Activated CD4-positive, CD25-positive, alpha-beta regulatory T cell (primary cell): ENCODE results near the gene ACVR1B.

Experiments
- DNase-seq, 4 experiments: peaks; one replicate each; lab custom pipeline; 2025; lab: John Stamatoyannopoulos, UW

The ACVR1B gene

DNA sequence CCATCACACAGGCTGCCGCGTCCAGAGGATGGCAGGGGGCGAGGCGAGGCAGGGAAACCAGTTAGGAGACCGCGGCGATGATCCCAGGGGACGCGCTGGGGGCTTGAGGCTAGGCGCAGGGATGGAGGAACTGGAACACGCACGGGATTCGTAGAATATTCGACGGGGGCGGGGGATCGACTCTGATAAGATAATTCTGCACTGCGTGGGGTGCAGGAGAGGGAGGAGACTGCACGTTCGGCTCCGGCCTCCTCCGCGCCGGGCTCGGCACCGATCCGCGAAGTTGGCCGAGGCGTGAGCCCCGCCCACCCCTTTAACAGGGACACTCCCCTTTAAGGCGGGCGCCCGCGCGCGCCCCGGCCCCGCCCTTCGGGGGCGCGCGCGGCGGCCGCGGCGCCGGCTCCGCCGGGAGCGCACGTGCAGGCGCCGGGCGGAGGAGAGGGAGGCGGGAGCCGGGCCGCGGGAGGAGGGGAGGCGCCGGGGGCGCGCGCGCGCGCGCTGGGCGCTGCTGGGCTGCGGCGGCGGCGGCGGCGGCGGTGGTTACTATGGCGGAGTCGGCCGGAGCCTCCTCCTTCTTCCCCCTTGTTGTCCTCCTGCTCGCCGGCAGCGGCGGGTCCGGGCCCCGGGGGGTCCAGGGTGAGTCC, at the start of gene ACVR1B:
Gene ACVR1B, plus strand, starts transcription at position 501 of the 644 bp plus-strand sequence. Its CDS starts 45 bp downstream, at position 546.
- DNase-seq, result peak; percentile 72 to 80 (median 78)

DNA sequence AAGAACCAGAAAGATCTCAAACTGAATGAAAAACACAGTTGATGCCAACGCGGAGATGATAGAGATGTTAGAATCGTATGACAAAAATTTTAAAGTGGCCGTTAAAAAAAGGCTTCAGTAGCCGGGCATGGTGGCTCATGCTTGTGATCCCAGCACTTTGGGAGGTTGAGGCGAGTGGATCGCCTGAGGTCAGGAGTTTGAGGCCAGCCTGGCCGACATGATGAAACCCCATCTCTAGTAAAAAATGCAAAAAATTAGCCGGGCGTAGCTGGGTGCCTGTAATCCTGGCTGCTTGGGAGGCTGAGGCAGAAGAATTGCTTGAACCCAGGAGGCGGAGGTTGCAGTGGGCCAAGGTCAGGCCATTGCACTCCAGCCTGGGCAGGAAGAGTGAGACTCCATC, 49.6 kb upstream of the ACVR1B start:
- DNase-seq, result no peak

DNA sequence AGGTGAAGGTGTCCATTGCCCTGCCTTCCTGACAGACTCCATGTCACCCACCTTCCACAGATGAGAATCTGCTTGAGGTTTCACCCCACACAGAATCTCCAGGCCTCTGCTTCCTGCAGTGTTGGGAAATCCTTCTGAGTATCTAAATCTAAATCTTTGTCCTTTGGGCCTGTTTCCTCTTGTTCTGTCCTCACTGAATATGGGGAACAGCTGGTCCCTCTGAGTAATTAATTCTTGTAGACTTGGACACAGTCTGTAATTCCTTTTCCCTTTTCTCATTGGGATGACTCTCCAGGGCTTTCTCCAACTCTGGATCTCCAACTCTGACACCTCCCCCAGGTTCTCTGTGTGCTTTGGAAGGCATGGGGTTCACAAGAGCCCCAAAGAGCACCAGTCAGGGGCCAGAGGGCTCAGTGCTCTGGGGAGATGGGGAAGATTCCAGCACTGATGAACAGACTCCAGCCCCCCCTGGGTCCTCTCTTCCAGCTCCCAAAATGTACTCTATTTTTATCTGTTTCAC, 46.5 kb upstream of the ACVR1B start:
- DNase-seq, result no peak

DNA sequence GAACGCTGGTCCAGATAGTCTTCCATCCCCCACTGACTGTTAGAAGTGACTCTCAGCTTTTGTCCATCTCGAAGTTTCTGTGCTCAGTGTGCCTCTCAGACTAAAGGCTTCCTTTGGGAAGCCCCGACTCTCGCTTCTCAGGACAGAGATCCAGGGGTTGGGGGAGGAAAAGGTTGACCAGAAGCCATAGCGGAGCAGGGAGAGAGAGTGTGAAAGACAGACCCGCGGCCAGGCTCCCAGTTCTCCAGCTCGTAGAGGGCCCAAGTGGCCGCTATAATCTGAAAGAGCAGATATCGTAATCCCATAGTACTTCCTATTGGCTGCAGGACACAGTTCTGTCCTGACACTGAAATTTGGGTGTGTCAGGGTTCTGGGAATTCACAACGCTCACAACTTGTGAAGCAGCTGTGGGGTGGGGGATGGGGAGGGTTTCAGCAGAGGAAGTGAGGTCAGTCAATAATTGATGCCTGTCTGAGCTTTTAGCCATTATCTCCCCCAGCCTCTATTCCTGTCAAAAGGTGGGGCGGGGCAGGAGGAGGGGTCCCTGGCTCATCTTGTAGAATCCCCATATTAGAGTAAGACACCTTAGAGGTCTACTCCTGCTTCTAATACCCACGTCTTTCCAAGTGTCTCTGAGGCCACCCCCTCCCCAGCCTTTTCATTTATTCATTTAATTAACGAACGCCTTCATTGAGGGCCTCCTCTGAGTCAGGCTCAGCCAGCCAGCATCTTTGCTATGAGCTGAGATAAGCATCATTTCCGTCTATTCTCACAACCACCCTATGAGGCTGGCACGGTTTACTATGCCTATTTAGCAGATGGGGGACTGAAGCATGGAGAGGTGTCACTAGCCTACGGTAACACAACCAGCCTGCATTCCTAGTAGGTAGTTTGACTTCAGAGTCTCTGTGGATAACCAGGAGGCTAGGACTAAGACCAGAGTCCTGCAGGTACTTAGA, 45.7 kb upstream of the ACVR1B start:
- DNase-seq, result no peak

DNA sequence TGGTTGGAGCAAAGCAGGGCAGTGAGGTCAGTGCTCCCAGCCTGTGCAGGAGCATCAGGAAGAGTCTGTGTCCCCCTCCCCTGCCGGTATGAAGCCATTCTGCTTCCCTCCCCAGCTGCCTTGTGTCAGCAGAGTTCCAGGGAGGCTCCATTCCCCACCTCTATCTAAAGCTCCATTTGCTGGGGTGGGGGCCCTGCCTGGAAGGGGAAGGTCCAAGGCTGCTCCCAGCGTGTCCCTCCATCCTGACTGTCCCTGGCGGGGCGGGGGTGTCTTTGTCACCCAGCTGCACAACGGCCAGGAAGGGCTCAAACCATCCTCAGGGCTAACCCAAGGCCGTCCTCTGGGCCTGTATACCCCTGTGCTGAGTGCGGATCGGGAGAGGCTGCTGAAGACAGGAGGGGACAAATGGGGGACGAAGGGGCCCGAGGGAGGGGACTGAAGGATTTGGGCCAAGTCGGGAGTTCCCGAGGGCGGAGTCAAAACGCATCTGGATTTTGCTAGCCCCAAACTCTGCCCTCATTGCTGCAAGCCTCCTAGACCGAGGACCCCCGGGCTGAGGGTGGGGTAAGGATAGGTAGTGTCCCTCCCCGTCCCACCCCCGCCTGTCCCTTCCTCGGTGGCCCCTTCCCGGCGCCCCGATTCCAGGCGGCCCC, 44.9 kb upstream of the ACVR1B start:
- no peak for DNase-seq

DNA sequence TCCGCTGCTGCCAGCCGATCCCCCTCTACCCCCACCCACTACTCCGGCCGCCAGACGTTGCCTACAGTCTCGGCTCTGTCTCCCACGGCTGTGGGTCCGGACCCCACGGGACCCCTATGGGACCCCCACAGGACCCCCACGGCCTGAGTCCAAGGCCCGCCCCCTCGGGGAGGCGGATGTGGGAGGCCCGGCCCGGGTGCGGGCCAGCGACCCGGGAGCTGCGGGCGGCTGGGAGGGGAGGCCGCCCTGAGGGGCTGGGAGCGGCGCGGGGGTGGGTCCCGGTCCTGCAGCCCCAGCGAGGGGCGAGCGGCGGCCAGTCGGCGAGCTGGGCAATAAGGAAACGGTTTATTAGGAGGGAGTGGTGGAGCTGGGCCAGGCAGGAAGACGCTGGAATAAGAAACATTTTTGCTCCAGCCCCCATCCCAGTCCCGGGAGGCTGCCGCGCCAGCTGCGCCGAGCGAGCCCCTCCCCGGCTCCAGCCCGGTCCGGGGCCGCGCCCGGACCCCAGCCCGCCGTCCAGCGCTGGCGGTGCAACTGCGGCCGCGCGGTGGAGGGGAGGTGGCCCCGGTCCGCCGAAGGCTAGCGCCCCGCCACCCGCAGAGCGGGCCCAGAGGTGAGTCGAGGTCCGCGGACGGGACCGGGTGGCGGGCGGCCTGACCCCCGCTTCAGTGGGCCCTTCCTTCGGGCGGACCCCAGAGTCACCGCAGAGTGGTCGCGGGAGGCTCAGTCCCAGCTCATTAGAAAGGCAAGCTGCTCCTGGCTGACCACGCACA, 44.2 kb upstream of the ACVR1B start, which contains the start of gene ACVRL1:
Gene ACVRL1, plus strand, starts transcription at position 422 of the 773 bp plus-strand sequence. CDS start 4,971 bp downstream, outside the sequence.
- no peak for DNase-seq

DNA sequence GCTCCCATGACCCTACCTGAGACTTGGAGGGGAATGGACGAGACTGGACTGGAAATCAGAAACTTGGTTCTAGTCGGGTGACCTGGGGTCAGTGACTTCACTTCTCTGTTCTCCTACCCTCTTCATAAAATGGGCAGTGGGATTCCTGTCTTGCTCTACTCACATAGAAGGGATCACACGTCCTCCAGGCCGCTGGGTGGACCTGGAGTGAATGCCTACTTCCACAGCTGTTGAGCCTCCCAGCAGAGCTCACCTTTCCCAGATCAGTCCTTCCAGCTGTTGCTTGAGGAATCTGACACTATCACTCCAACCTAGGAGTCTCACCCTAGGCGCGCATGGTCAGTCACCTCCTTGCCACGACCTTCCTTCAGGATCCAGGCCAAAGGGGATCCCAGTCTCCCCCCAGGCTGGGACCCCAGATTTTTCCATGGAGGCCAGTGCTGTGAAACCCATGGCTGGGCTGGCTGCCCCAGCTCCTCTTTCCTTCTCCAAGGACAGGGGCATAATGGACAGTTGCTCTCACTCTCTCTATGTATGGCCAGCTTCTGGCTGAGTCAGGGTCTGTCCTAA, 43.6 kb upstream of the ACVR1B start:
- no peak for DNase-seq

DNA sequence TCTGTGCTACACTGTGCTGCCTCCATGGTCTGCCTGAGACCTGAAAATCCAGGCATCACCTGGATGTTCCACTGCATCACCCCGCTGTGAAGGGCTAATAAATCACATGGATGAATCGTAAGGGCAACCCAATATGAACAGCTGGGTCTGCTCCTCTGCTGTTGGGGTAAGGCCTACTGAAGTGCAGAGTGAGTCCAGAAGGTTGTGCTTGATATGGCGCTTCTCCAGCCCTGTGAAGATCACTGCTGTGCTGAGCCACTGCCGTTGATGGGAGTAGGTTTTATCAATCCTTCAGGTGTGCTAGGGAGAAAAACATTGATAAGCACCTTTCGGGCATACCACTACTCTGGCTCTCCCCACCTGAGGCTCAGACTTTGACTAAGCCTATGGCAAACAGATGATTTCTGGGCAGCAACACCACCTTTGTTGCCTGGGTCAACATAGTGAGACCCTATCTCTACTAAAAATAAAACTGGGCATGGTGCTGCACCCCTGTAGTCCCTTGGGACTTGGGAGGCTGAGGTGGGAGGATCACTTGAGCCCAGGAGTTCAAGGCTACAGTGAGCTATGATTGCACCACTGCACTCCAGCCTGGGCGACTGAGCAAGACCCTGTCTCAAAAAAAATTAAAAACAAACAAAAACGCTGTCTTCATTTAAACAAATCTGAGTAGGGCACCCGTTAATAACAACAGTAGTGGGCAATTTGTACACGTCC, 42.5 kb upstream of the ACVR1B start:
- DNase-seq, result no peak

DNA sequence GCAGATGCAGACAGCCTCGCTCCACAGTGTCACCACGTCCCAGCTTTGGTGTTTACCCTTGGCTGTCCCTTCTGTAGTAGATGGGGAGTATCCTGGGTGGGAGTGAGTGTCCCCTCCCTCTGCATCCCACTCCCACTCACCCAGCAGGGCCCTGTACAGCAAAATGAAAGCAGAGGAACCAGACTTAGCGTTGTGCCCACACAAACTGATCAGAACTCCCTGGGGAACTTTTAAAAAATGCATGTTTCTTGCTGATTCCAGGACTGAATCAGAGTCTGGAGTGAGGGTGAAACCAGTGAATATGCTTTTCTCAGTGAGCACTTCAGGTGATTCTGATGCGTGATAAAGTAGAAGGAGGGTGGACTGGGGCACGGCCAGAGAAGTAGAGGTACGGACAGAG, 41.3 kb upstream of the ACVR1B start:
- DNase-seq, result no peak

DNA sequence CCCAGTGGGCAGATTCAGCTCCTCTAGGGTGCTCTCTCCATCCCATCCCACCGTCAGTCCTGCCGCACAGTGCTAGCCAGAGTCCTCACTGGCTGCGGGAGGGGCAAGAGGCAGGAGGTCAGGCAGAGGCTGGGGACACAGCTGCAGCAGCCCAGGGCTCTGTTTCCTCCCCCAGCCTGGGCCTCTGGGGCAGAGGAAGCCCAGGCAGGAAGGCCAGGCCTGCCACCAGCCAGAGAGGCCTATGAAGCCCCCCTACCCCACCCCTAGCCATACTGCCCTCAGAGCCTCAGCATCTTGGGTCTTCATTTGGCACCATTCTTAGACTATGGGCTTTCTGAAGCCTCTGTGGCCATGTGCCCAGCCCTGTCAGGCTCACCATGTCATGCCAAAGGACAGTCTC, 40.8 kb upstream of the ACVR1B start:
- no peak for DNase-seq

DNA sequence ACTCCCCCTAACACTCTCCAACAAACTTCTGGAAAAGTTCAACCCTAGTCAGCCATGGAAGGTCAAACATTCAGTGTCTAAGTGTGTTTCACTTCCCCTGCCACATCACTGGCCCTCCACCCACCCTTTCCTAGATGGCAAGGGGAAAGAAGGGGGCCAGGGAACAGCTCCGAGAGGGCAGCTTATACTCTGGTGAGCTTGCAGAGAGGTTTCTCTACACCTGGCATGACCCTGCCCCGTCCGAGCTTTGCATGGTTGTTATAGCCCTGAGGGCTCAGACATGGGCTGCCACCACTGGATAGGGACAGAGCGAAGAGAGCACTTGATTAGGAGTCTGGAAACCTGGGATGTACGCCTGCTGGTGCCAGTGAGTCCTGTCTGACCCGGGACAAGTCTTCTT, 40.2 kb upstream of the ACVR1B start:
- DNase-seq, result no peak

DNA sequence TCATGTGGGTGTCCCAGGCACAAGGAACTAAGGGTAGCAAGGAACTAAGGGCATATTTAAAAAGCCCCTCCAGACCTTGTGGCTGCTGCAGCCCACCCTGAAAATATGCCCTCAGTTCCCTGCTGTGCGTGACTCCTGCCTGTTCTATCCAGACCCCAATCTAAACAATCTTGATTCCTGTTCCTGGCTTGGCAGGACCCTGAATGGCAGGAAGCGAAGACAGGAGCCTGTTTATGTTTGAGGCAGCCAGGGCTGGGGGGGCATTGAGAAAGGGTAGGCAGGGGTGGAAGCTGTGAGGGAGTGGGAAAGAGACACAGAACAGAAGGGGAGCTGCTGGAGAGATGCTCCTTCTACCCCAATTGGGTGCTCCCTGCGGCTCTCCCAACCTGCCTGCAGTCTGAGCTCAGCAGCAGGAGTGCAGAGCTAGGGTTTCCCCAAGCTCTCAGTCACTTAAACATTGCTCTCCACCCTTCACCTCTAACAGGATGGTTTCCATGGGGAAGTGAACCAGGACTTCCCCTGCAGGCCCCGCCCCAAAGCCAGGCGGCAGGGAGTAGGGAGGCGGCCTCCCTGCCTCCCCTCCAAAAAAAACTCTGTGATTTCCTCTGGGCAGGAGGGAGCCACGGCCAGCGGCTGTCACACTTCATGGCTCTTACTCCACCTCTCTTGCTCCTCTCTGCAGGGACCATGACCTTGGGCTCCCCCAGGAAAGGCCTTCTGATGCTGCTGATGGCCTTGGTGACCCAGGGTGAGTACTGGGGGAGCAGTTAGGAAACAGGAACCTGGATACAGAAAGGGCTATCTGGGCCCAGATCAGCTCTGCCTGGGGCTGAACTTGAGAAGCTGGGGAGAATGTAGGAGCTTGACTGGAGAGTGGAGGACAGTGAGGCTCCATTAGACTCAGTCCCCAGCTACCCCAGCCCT, 39.4 kb upstream of the ACVR1B start:
- no peak for DNase-seq

DNA sequence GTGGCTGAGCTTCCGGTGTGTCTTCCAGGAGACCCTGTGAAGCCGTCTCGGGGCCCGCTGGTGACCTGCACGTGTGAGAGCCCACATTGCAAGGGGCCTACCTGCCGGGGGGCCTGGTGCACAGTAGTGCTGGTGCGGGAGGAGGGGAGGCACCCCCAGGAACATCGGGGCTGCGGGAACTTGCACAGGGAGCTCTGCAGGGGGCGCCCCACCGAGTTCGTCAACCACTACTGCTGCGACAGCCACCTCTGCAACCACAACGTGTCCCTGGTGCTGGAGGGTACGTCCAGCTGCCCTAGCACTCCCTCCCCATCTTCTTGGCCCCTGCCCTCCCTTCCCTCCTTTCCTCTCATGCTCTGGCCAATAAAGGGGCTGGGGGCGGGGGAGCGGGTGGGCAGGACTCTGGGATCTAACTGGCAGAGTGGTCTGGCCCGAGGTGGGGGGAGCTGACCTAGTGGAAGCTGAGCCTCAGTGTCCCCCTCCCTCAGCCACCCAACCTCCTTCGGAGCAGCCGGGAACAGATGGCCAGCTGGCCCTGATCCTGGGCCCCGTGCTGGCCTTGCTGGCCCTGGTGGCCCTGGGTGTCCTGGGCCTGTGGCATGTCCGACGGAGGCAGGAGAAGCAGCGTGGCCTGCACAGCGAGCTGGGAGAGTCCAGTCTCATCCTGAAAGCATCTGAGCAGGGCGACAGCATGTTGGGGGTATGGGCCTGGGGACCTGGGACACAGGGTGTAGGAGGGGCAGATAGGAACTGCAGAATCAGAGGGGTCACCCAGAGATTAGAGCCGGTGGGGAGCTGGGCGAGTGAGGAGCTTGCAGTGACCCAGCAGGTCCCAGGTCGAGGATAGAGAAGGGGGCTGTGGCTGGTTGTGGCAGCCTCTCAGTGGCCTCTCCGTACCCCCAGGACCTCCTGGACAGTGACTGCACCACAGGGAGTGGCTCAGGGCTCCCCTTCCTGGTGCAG, 38.1 kb upstream of the ACVR1B start:
- no peak for DNase-seq

DNA sequence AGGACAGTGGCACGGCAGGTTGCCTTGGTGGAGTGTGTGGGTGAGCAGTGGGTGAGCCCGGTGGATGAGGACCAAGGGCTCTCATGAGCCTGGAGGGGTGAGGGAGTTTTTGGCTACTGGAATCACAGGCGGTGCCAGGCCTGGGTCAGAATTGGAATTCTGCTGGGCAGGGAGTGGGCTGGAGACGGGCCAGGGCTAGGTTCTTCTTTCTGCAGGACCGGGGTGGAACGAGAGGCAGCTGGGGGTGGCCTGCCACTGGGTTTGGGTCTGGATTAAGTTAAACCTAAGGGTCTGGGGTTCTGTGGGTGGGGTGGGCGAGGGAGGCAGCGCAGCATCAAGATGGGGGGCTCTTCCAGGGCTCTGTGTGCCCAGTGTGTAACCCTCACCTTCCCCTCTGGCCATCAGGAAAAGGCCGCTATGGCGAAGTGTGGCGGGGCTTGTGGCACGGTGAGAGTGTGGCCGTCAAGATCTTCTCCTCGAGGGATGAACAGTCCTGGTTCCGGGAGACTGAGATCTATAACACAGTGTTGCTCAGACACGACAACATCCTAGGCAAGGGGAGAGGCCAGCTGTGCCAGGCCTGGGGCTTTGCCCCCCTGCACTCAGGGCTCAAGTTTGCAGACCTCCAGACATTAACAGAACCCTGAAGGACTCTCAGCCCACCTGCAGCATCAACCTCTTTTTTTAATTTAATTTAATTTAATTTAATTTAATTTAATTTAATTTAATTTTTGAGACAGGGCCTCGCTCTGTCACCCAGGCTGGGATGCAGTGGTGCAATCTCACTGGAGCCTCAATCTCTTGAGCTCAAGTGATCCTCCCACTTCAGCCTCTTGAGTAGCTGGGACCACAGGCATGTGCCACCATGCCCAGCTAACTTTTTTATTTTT, 37.2 kb upstream of the ACVR1B start:
- no peak for DNase-seq

DNA sequence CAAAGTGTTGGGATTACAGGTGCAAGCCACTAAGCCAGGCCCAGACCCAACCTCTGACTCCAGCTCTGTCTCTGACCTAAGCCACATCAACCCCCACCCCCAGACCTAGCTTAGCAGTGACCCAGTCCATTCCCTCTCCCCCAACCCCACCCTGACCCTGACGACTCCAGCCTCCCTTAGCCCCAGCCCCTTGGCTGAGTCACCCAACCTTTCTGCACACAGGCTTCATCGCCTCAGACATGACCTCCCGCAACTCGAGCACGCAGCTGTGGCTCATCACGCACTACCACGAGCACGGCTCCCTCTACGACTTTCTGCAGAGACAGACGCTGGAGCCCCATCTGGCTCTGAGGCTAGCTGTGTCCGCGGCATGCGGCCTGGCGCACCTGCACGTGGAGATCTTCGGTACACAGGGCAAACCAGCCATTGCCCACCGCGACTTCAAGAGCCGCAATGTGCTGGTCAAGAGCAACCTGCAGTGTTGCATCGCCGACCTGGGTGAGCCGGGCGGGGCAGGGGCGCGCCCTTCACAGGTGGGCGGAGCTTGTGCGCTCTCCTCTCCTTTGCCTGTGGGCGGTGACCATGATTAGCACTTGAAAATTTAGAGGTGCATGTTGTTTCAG, 36.4 kb upstream of the ACVR1B start:
- no peak for DNase-seq

DNA sequence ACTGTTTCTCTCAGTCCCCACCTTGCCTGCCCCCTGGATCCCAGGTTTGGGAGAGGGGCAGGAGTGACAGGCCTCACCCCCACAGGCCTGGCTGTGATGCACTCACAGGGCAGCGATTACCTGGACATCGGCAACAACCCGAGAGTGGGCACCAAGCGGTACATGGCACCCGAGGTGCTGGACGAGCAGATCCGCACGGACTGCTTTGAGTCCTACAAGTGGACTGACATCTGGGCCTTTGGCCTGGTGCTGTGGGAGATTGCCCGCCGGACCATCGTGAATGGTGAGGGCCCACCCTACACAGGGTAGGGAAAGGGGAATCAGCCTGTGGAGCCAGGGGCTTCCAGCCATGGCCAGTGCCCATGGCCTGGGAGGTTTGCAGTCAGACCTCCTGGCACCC, 35.5 kb upstream of the ACVR1B start:
- no peak for DNase-seq
